Aorta (tissue), 5 donors: ENCODE measurements around the gene COL6A3. TPM values are rescaled to one million over a fixed set of nuclear protein-coding genes. Genes with fewer than 3 reads are reported as not detected.

ENCODE experiments used
- ATAC-seq: fragments of 200-7000 bp; cut with Tn5 transposase; one replicate; pipeline ENCODE4 v1.9.1; 2022; ENCODE audit warnings: moderate library complexity; ENCODE audit not compliant: low FRiP score
- DNase-seq, 2 donors: peaks; one replicate each; pipeline ENCODE4 v3.0.0-alpha.2; 2020
- H3K27ac ChIP-seq, 2 donors: one replicate each; pipeline ENCODE4 v1.5.1; 2013; ENCODE audit warnings: low read length in 2 of 2, mild to moderate bottlenecking in 2 of 2, moderate library complexity in 2 of 2, control low read depth in 1 of 2, inconsistent platforms in 1 of 2, low read depth in 1 of 2
- H3K27me3 ChIP-seq, 2 donors: one replicate each; pipeline ENCODE4 v1.6.1; 2013; ENCODE audit warnings: control low read depth in 1 of 2, low read length in 1 of 2, mild to moderate bottlenecking in 1 of 2, moderate library complexity in 1 of 2; ENCODE audit not compliant: insufficient read depth in 2 of 2, control insufficient read depth in 1 of 2
- H3K36me3 ChIP-seq, 2 donors: one replicate each; pipeline ENCODE4 v1.6.1; 2013; ENCODE audit warnings: control low read depth in 1 of 2, low read length in 1 of 2, mild to moderate bottlenecking in 1 of 2; ENCODE audit not compliant: insufficient read depth in 2 of 2, control insufficient read depth in 1 of 2
- H3K4me1 ChIP-seq, 2 donors: one replicate each; pipeline ENCODE4 v1.6.1; 2013; ENCODE audit warnings: low read length in 2 of 2, control low read depth in 1 of 2, mild to moderate bottlenecking in 1 of 2, moderate library complexity in 1 of 2; ENCODE audit not compliant: insufficient read depth in 2 of 2, control insufficient read depth in 1 of 2
- H3K4me3 ChIP-seq, 2 donors: one replicate each; pipeline ENCODE4 v1.5.1; 2013; ENCODE audit warnings: low read length in 2 of 2, control low read depth in 1 of 2, mild to moderate bottlenecking in 1 of 2
- H3K9me3 ChIP-seq: one replicate; pipeline ENCODE4 v1.6.1; 2013; ENCODE audit warnings: mild to moderate bottlenecking, low read length; ENCODE audit not compliant: control insufficient read depth
- WGBS, 2 donors: extraction: QIAGEN DNeasy Blood & Tissue Kit; methylation state at CpG; one replicate each; pipeline ENCODE4 v1.1.7; 2013; 5-methylcytosine and 5-hydroxymethylcytosine counted together
- intact Hi-C, 2 donors: fragments of 100-400 bp; cut with DNase I; formaldehyde crosslinking; loops; one replicate each; pipeline versions ENCODE4 v1.14.2 to v1.15.0; 2022
- polyA plus RNA-seq, 2 donors: library from polyadenylated mRNA; stranded (reverse); fragments of 200-250 nt; gene quantifications; one replicate each; pipeline ENCODE4 v1.2.3, GENCODE V29; 2013
- total RNA-seq, 2 donors: library from RNA; stranded (reverse); fragmentation: NEBNext Ultra II Directional; extraction: Animal tissue kit (Norgen Biotek cat#: 25700); gene quantifications; one replicate each; pipeline ENCODE4 v1.2.1, GENCODE V29; 2021
- donor health status: healthy with polysubstance abuse.
- donor health status: Bipolar disorder and iron deficiency.
- donor health status: DM: no; HTN: no; CAD: no.
- donor health status: DM: no; HTN: no; CAD: no.
- donor health status: DM: yes; HTN: yes; CAD: no.

COL6A3 gene
- total and polyA plus RNA-seq, 4 donors, result 7.3 to 289 (median 122) TPM

GRCh38 chr2:237353215-237353614 is 60.7 kb downstream of the COL6A3 start:
- 86 to 88% methylated on average over 5 of the region's 5 CpGs for WGBS, 2 donors
- no peaks in the 10 kb centered on the region for H3K9me3 ChIP-seq
- no peaks in the 10 kb centered on the region for H3K36me3 ChIP-seq
- H3K4me3 ChIP-seq, result no peak overlapping the region
- DNase-seq (no peak), ATAC-seq (no peak)
- H3K27me3 ChIP-seq, result no peaks in the 10 kb centered on the region
- H3K4me1 ChIP-seq, result no peaks in the 10 kb centered on the region
- no peak overlapping the region for H3K27ac ChIP-seq
- intact Hi-C loops, result no loop called here

- DNase-seq (no peak), ATAC-seq (no peak)
- WGBS, 2 donors, result 70 to 87% methylated on average over 6 of the region's 6 CpGs
- Histone ChIP-seq H3K36me3 (peaks cover 0 to under 1% of the 10 kb centered on the region in 2 donors), H3K9me3 (no peaks in the 10 kb centered on the region), H3K27ac (no peak overlapping the region), H3K27me3 (no peaks in the 10 kb centered on the region), H3K4me3 (no peak overlapping the region), H3K4me1 (no peaks in the 10 kb centered on the region)
- intact Hi-C loops, result no loop called here
Measured at GRCh38 chr2:237352279-237352845, 61.6 kb downstream of the COL6A3 start.

GRCh38 chr2:237351796-237352195 is 62.2 kb downstream of the COL6A3 start:
- Histone ChIP-seq H3K27ac (no peak overlapping the region), H3K4me3 (no peak overlapping the region), H3K36me3 (peaks cover 0 to 1% of the 10 kb centered on the region in 2 donors), H3K4me1 (no peaks in the 10 kb centered on the region), H3K27me3 (no peaks in the 10 kb centered on the region), H3K9me3 (no peaks in the 10 kb centered on the region)
- ATAC-seq (no peak), DNase-seq (no peak)
- intact Hi-C loops, result no loop called here
- WGBS, 2 donors, result 93% methylated on average over 4 of the region's 4 CpGs

- no peaks in the 10 kb centered on the region for H3K4me1 ChIP-seq
- DNase-seq, result no peak
- H3K36me3 ChIP-seq, result peaks cover 0 to 1% of the 10 kb centered on the region in 2 donors
- H3K4me3 ChIP-seq, result no peak overlapping the region
- 83 to 84% methylated on average over 8 of the region's 8 CpGs for WGBS, 2 donors
- no peak overlapping the region for H3K27ac ChIP-seq
- no peaks in the 10 kb centered on the region for H3K27me3 ChIP-seq
- H3K9me3 ChIP-seq, result no peaks in the 10 kb centered on the region
- intact Hi-C loops, result no loop called here
- no peak for ATAC-seq
Measured at GRCh38 chr2:237351046-237351445, 62.9 kb downstream of the COL6A3 start.

- 81 to 87% methylated on average over 6 of the region's 6 CpGs for WGBS, 2 donors
- Histone ChIP-seq H3K27me3 (no peaks in the 10 kb centered on the region), H3K36me3 (peaks cover 0 to 1% of the 10 kb centered on the region in 2 donors), H3K4me3 (no peak overlapping the region), H3K4me1 (no peaks in the 10 kb centered on the region), H3K27ac (no peak overlapping the region), H3K9me3 (no peaks in the 10 kb centered on the region)
- DNase-seq, result no peak
- no peak for ATAC-seq
- intact Hi-C loops, result no loop called here
Measured at GRCh38 chr2:237350597-237350996, 63.4 kb downstream of the COL6A3 start.

GRCh38 chr2:237350070-237350469 is 63.9 kb downstream of the COL6A3 start:
- H3K4me3 ChIP-seq, result no peak overlapping the region
- 88 to 93% methylated on average over 11 of the region's 11 CpGs for WGBS, 2 donors
- H3K4me1 ChIP-seq, result no peaks in the 10 kb centered on the region
- ATAC-seq (no peak), DNase-seq (no peak)
- intact Hi-C loops, result no loop called here
- no peaks in the 10 kb centered on the region for H3K9me3 ChIP-seq
- no peaks in the 10 kb centered on the region for H3K27me3 ChIP-seq
- peaks cover 0 to 1% of the 10 kb centered on the region in 2 donors for H3K36me3 ChIP-seq
- H3K27ac ChIP-seq, result no peak overlapping the region

GRCh38 chr2:237348281-237348865 is 65.6 kb downstream of the COL6A3 start:
- intact Hi-C loops, result no loop called here
- 86 to 89% methylated on average over 11 of the region's 11 CpGs for WGBS, 2 donors
- no peak for ATAC-seq
- DNase-seq, result no peak
- Histone ChIP-seq H3K27ac (no peak overlapping the region), H3K36me3 (peaks cover 0 to 3% of the 10 kb centered on the region in 2 donors), H3K4me3 (no peak overlapping the region), H3K27me3 (no peaks in the 10 kb centered on the region), H3K9me3 (no peaks in the 10 kb centered on the region), H3K4me1 (no peaks in the 10 kb centered on the region)

- Histone ChIP-seq H3K27me3 (no peaks in the 10 kb centered on the region), H3K9me3 (no peaks in the 10 kb centered on the region), H3K36me3 (peaks cover 0 to 3% of the 10 kb centered on the region in 2 donors), H3K4me1 (no peaks in the 10 kb centered on the region), H3K4me3 (no peak overlapping the region), H3K27ac (no peak overlapping the region)
- 77 to 80% methylated on average over 4 of the region's 4 CpGs for WGBS, 2 donors
- intact Hi-C loops, result no loop called here
- ATAC-seq (no peak), DNase-seq (no peak)
Measured at GRCh38 chr2:237345891-237346640, 67.9 kb downstream of the COL6A3 start.

GRCh38 chr2:237345411-237345810 is 68.6 kb downstream of the COL6A3 start:
- Histone ChIP-seq H3K27ac (no peak overlapping the region), H3K9me3 (no peaks in the 10 kb centered on the region), H3K27me3 (no peaks in the 10 kb centered on the region), H3K4me3 (no peak overlapping the region), H3K36me3 (peaks cover 0 to 3% of the 10 kb centered on the region in 2 donors), H3K4me1 (no peaks in the 10 kb centered on the region)
- DNase-seq (no peak), ATAC-seq (no peak)
- intact Hi-C loops, result no loop called here
- WGBS, 2 donors, result 82 to 85% methylated on average over 7 of the region's 7 CpGs
